GM18861 (cell line): ENCODE results near the gene IRF4.

Source experiments
- ATAC-seq: cut with Tn5 transposase; IDR thresholded peaks from one replicate; pipeline ENCODE4 v1.9.1; 2021; ENCODE audit not compliant: unreplicated experiment

The IRF4 gene

GRCh38 chr6:391559-392440 lies at the start of gene IRF4:
Gene IRF4, plus strand, starts transcription at chr6:391752. Its CDS starts 1,401 bp downstream, at chr6:393153.
- no peak for ATAC-seq

GRCh38 chr6:341914-342831 lies 49.4 kb upstream of the IRF4 start:
- ATAC-seq, result peak; percentile 64

- ATAC-seq, result no peak
Measured at GRCh38 chr6:342832-343179, 48.7 kb upstream of the IRF4 start.

GRCh38 chr6:343226-343935 lies 48.2 kb upstream of the IRF4 start:
- no peak for ATAC-seq

- no peak for ATAC-seq
Measured at GRCh38 chr6:343960-344815, 47.4 kb upstream of the IRF4 start.

- no peak for ATAC-seq
Measured at GRCh38 chr6:344816-345340, 46.7 kb upstream of the IRF4 start.

GRCh38 chr6:345747-346385 lies 45.7 kb upstream of the IRF4 start:
- ATAC-seq, result no peak

GRCh38 chr6:346386-347030 lies 45.0 kb upstream of the IRF4 start:
- no peak for ATAC-seq

- peak; percentile 87 for ATAC-seq
Measured at GRCh38 chr6:347232-347631, 44.3 kb upstream of the IRF4 start.

- no peak for ATAC-seq
Measured at GRCh38 chr6:347951-348859, 43.3 kb upstream of the IRF4 start.

- ATAC-seq, result no peak
Measured at GRCh38 chr6:348860-349396, 42.6 kb upstream of the IRF4 start.

- ATAC-seq, result no peak
Measured at GRCh38 chr6:349491-349921, 42.0 kb upstream of the IRF4 start.

GRCh38 chr6:350371-350770 lies 41.2 kb upstream of the IRF4 start:
- ATAC-seq, result no peak

GRCh38 chr6:351011-351866 lies 40.3 kb upstream of the IRF4 start:
- ATAC-seq, result no peak

GRCh38 chr6:351867-352289 lies 39.7 kb upstream of the IRF4 start:
- no peak for ATAC-seq

- ATAC-seq, result no peak
Measured at GRCh38 chr6:352474-352873, 39.1 kb upstream of the IRF4 start.
